ENCODE data around the gene PSRC1. TPM values are rescaled to one million over a fixed set of nuclear protein-coding genes. Genes with fewer than 3 reads are reported as not detected.
A peak's percentile ranks its signal among the peaks of the same experiment; 100 is the strongest.

The PSRC1 gene
- total and polyA plus RNA-seq, 7 donors: 2.3 to 13.6 (median 6.9) TPM

DNA sequence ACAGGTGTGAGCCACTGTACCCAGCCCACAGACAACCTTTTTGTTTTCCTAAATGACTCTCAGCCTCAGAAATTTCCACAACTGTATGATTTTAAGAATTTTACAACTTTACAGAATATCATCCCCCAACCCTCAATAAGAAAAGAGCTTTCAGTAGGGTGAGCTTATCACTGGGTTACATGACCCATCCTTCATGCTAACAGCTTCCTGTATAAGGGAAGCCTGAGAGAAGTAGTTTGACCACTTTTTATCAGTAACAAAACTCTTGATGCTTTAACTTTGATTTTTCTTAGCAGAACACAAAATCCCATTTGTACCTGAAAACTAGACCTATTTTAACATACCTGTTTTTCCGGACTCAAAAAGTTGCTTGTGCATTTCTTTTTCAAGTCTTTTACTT is 33.6 kb upstream of the PSRC1 start:
- 94 to 98% methylated on average over 1 of the region's 1 CpG for WGBS, 2 donors
- Histone ChIP-seq H3K4me3 (no peak overlapping the region), H3K27me3 (no peaks in the 10 kb centered on the region), H3K4me1 (no peaks in the 10 kb centered on the region), H3K9me3 (no peaks in the 10 kb centered on the region), H3K36me3 (peaks cover 27 to 94% (median 68%) of the 10 kb centered on the region in 4 donors), H3K27ac (no peak overlapping the region)
- DNase-seq: no peak
- intact Hi-C loops (cut with DNase I): no loop called here
- TF ChIP-seq POLR2A (IDR thresholded peaks at IDR 0.05): no peak

DNA sequence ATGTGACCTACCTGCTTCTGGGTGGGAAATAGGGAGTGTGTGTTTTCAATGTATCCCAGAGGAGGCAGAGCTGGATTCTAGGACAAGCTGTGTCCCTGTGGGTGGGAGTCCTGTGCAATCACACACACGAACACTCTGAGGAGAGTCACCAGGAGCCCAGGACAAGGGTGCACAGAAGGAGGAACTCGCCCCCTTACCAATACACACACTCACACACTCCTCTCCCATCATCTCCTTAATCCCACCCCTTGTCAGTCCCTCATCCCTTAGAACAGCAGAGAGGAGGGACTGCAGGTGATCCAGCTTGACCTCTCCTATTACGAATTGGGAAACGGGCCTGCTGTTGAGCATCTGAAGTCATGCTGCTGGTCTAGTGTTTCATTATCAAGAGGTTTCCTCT is 32.3 kb upstream of the PSRC1 start:
- WGBS, 2 donors: 93 to 96% methylated on average over 4 of the region's 4 CpGs
- DNase-seq: no peak
- no peaks in the 10 kb centered on the region for H3K27me3 ChIP-seq
- no peaks in the 10 kb centered on the region for H3K9me3 ChIP-seq
- H3K4me3 ChIP-seq: no peak overlapping the region
- no peaks in the 10 kb centered on the region for H3K4me1 ChIP-seq
- intact Hi-C loops (cut with DNase I): no loop called here
- no peak overlapping the region for H3K27ac ChIP-seq
- TF ChIP-seq EP300 (IDR thresholded peaks at IDR 0.05): no peak
- TF ChIP-seq POLR2A (IDR thresholded peaks at IDR 0.05): no peak
- TF ChIP-seq, protein P1, sequence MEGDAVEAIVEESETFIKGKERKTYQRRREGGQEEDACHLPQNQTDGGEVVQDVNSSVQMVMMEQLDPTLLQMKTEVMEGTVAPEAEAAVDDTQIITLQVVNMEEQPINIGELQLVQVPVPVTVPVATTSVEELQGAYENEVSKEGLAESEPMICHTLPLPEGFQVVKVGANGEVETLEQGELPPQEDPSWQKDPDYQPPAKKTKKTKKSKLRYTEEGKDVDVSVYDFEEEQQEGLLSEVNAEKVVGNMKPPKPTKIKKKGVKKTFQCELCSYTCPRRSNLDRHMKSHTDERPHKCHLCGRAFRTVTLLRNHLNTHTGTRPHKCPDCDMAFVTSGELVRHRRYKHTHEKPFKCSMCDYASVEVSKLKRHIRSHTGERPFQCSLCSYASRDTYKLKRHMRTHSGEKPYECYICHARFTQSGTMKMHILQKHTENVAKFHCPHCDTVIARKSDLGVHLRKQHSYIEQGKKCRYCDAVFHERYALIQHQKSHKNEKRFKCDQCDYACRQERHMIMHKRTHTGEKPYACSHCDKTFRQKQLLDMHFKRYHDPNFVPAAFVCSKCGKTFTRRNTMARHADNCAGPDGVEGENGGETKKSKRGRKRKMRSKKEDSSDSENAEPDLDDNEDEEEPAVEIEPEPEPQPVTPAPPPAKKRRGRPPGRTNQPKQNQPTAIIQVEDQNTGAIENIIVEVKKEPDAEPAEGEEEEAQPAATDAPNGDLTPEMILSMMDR (IDR thresholded peaks at IDR 0.05): no peak
- no peak for TF ChIP-seq POLR2AphosphoS5 (IDR thresholded peaks at IDR 0.05)
- peaks cover 21 to 82% (median 58%) of the 10 kb centered on the region in 4 donors for H3K36me3 ChIP-seq

DNA sequence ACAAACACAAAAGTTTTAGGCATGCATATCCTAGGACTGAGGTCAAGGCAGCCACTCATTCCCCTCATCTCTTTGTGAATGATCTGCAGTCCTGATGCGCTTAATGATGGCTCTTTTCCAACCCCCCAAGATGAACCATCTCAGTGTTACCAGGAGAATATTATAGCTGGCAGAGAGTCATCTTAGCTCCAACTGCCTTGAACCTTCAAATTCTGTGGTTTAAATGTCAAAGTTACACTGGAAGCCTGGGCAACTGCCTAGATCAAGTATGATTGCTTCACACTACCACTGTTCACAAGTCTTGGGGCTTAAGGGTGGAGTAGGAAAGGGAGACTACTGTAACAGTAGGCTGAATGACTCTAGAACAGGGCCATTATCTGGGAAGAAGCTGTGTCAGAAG is 31.9 kb upstream of the PSRC1 start:
- WGBS, 2 donors: 96% methylated on average over 1 of the region's 1 CpG
- intact Hi-C loops (cut with DNase I): no loop called here

DNA sequence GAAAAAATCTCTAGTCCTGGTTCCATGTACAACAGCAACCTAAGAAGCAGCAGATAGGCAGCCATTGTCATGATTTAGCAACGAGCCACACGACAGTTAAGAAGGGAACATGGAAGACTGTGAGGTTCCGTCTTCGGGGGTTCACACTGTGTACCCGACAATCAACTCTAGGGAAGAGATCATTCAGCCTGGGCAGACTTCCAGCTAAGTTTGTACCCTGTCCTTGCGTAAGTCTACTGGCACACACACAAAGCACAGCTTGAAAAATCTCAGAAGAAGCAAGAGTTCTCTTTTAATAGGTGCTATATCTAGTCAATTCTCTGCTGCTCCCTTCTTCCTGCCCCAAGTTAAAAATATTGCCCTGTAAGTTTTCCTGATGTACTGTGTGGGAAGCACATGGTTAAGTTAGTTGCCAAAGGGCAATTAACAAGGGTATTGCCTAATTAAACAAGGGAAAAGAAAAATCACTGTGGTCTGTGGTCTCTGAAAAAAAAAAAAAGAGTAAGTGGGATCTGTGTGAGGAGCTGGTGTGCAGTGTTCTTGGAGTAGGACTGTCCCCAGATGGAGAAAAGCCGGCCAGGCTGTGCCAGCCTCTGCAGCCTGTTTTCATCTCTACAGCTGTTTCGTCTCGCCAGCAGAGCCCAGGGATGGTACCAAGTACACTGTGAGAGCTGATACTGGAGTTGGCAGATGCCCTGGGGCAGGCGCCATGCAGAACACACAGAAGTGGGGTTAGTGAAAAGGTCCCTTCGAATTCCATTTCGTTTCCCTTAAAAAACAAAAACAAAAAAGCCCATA is 30.2 kb upstream of the PSRC1 start:
- DNase-seq: peak; percentile 62
- Histone ChIP-seq H3K27ac (no peak overlapping the region), H3K4me1 (no peaks in the 10 kb centered on the region), H3K36me3 (peaks cover 13 to 61% (median 39%) of the 10 kb centered on the region in 4 donors), H3K27me3 (no peaks in the 10 kb centered on the region), H3K4me3 (no peak overlapping the region), H3K9me3 (no peaks in the 10 kb centered on the region)
- intact Hi-C loops (cut with DNase I): no loop called here
- TF ChIP-seq, protein P1 (IDR thresholded peaks at IDR 0.05): no peak
- TF ChIP-seq POLR2A (IDR thresholded peaks at IDR 0.05) (no peak), POLR2AphosphoS5 (IDR thresholded peaks at IDR 0.05) (no peak), EP300 (IDR thresholded peaks at IDR 0.05) (no peak)
- 82 to 85% methylated on average over 12 of the region's 12 CpGs for WGBS, 2 donors

More for the DNA sequence above, 31.9 kb upstream of the PSRC1 start:
- DNase-seq: no peak
- no peak for TF ChIP-seq POLR2A (IDR thresholded peaks at IDR 0.05)
- TF ChIP-seq, protein P1 (IDR thresholded peaks at IDR 0.05): no peak
- TF ChIP-seq POLR2AphosphoS5 (IDR thresholded peaks at IDR 0.05): no peak
- TF ChIP-seq EP300 (IDR thresholded peaks at IDR 0.05): no peak
- Histone ChIP-seq H3K4me1 (no peaks in the 10 kb centered on the region), H3K27ac (no peak overlapping the region), H3K27me3 (no peaks in the 10 kb centered on the region), H3K4me3 (no peak overlapping the region), H3K36me3 (peaks cover 20 to 78% (median 53%) of the 10 kb centered on the region in 4 donors), H3K9me3 (no peaks in the 10 kb centered on the region)

DNA sequence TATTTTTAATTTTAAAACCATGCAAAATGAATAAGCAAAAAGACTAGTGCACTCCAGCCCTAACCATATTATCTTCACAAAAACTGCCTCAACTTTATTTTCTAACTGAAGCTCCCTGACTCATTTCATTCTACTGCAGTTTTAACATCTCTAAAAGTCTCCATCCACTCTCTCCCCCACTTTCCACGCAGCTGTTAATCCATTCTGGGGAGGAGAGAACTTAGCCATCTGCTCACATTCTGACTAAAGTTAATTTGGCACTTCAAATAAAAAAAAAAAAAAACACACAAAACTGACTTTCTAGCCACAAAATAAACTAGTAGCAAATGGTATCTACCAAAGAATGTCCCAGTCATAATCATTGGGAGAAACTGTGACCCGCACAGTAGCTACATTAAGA is 29.3 kb upstream of the PSRC1 start:
- 81 to 91% methylated on average over 2 of the region's 2 CpGs for WGBS, 2 donors
- TF ChIP-seq EP300 (IDR thresholded peaks at IDR 0.05) (no peak), POLR2AphosphoS5 (IDR thresholded peaks at IDR 0.05) (no peak), POLR2A (IDR thresholded peaks at IDR 0.05) (no peak)
- TF ChIP-seq, protein P1 (IDR thresholded peaks at IDR 0.05): no peak

More for the DNA sequence above, 29.3 kb upstream of the PSRC1 start:
- peaks cover 0 to 4% (median 0%) of the 10 kb centered on the region in 4 donors for H3K4me1 ChIP-seq
- DNase-seq: no peak
- H3K27ac ChIP-seq: no peak overlapping the region
- H3K36me3 ChIP-seq: peaks cover 7 to 52% (median 30%) of the 10 kb centered on the region in 4 donors
- H3K9me3 ChIP-seq: no peaks in the 10 kb centered on the region
- no peaks in the 10 kb centered on the region for H3K27me3 ChIP-seq
- intact Hi-C loops (cut with DNase I): no loop called here
- H3K4me3 ChIP-seq: no peak overlapping the region

Measured in sigmoid colon (tissue), 7 donors.